Upper lobe of left lung (tissue), 4 donors: ENCODE data around the gene ATP5MC3.

ENCODE experiments used
- CTCF ChIP-seq, 6 experiments: fragments of 450-650 bp in 4 of 6; fragments of 200-600 bp in 2 of 6; sonication (generic) in 2 of 6; IDR thresholded peaks; one replicate each; pipeline ENCODE4 v1.5.1; 2016 to 2019; ENCODE audit warnings: antibody characterized with exemption in 6 of 6
- EP300 ChIP-seq, 4 donors: sonication (generic); formaldehyde crosslinking; IDR thresholded peaks; one replicate each; pipeline ENCODE4 v1.5.1; 2017; ENCODE audit warnings: antibody characterized with exemption in 4 of 4, control low read depth in 2 of 4
- POLR2A ChIP-seq, 4 donors: fragments of 450-650 bp; IDR thresholded peaks; one replicate each; pipeline ENCODE4 v1.5.1; 2016 to 2017; ENCODE audit warnings: antibody characterized with exemption in 4 of 4, mild to moderate bottlenecking in 2 of 4
- POLR2AphosphoS5 ChIP-seq, 2 donors: sonication (generic); formaldehyde crosslinking; IDR thresholded peaks; one replicate each; pipeline ENCODE4 v1.5.1; 2017; ENCODE audit warnings: antibody characterized with exemption in 2 of 2

DNA sequence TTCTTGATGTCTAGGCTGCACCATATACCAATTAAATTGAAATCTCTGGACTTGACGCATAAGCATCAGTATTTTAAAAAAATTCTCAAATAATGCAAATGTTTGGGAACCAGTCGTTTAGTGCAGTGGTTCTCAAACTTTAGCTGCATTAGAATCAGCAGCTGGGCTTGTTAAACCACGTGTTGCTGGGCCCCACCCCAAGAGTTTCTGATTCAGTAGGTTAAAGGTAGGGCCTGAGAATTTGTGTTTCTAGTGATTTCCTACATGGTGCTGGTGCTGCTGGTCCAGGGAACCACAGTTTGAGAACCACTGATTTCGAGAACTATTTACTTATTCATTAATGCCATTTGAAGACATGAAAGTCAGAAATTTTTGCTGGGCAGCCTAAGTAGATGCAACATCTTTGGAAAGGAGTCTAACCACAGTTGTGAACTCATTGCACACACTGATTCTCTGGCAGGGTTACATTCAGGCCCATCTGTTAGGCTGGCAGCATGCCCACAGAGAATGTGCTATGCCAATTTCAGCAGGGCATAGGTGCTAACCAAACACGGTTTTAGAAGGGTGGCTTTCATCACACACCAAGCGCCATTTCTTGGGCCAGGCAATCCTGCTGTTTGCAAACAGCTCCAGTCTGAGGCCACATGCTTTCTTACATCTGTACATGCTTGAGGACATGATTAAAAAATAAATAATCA, 26.4 kb upstream of the ATP5MC3 start:
- TF ChIP-seq CTCF (IDR thresholded peaks at IDR 0.05) (no peak), EP300 (IDR thresholded peaks at IDR 0.05) (no peak), POLR2AphosphoS5 (IDR thresholded peaks at IDR 0.05) (no peak), POLR2A (IDR thresholded peaks at IDR 0.05) (no peak)
